Endothelial cell of umbilical vein (primary cell): ENCODE measurements around the gene FAM200A. TPM values are rescaled to one million over a fixed set of nuclear protein-coding genes. Genes with fewer than 3 reads are reported as not detected.

Experiments
- polyA plus RNA-seq, 4 experiments: library from polyadenylated mRNA; depleted of rRNA in 3 of 4; stranded (reverse) in 3 of 4; unstranded in 1 of 4; fragments of >200 nt; gene quantifications; 2 replicates each; pipeline versions ENCODE4 v1.2.1 to v1.2.3, GENCODE V29; 2011 to 2012; ENCODE audit warnings: missing spikeins in 1 of 4
- total RNA-seq: library from RNA; stranded (reverse); gene quantifications from 2 replicates; pipeline ENCODE4 v1.2.3, GENCODE V29; 2021

Gene FAM200A
- total and polyA plus RNA-seq, 2 donors (not counting 3 experiments of a cell fraction or from before 2014, with no cell fraction given): 2.1 to 3.6 TPM

Other genes starting within 250 kb of the FAM200A start
- gene ARPC1A, start 226.2 kb downstream of the FAM200A start, total RNA-seq: 243 TPM in 2 replicates
- gene ARPC1A, start 226.2 kb downstream of the FAM200A start, polyA plus RNA-seq: 171 and 200 TPM in 2 replicates
- gene ARPC1B, start 177.4 kb downstream of the FAM200A start, total RNA-seq: 232 and 294 TPM in 2 replicates
- 732 and 831 TPM in 2 replicates for gene ARPC1B, start 177.4 kb downstream of the FAM200A start, polyA plus RNA-seq
- gene PDAP1, start 143.5 kb downstream of the FAM200A start, total RNA-seq: 148 and 150 TPM in 2 replicates
- 19.3 and 32.6 TPM in 2 replicates for gene PDAP1, start 143.5 kb downstream of the FAM200A start, polyA plus RNA-seq
- 113 and 122 TPM in 2 replicates for gene BUD31, start 143.1 kb downstream of the FAM200A start, total RNA-seq
- gene BUD31, start 143.1 kb downstream of the FAM200A start, polyA plus RNA-seq: 67.1 and 67.8 TPM in 2 replicates
- 6.9 and 9.6 TPM in 2 replicates for gene PTCD1, start 113.3 kb downstream of the FAM200A start, total RNA-seq
- 3.8 and 4.2 TPM in 2 replicates for gene PTCD1, start 113.3 kb downstream of the FAM200A start, polyA plus RNA-seq
- gene CPSF4, start 113.2 kb downstream of the FAM200A start, total RNA-seq: 48.3 and 51.5 TPM in 2 replicates
- 53.0 and 56.1 TPM in 2 replicates for gene CPSF4, start 113.2 kb downstream of the FAM200A start, polyA plus RNA-seq
- 348 and 369 TPM in 2 replicates for gene ATP5MF, start 85.9 kb downstream of the FAM200A start, total RNA-seq
- gene ATP5MF, start 85.9 kb downstream of the FAM200A start, polyA plus RNA-seq: 2,129 and 2,140 TPM in 2 replicates
- gene ZNF789, start 79.2 kb downstream of the FAM200A start, total RNA-seq: 16.6 and 21.6 TPM in 2 replicates
- 10.9 and 11.6 TPM in 2 replicates for gene ZNF789, start 79.2 kb downstream of the FAM200A start, polyA plus RNA-seq
- gene ZNF394, start 51.8 kb downstream of the FAM200A start, total RNA-seq: 19.8 and 22.8 TPM in 2 replicates
- 8.3 and 8.6 TPM in 2 replicates for gene ZNF394, start 51.8 kb downstream of the FAM200A start, polyA plus RNA-seq
- gene ZKSCAN5, start 47.5 kb downstream of the FAM200A start, total RNA-seq: 9.6 and 9.7 TPM in 2 replicates
- 3.6 and 4.3 TPM in 2 replicates for gene ZKSCAN5, start 47.5 kb downstream of the FAM200A start, polyA plus RNA-seq
- 15.7 and 16.9 TPM in 2 replicates for gene ZNF655, start 6.5 kb upstream of the FAM200A start, total RNA-seq
- gene ZNF655, start 6.5 kb upstream of the FAM200A start, polyA plus RNA-seq: 17.4 and 20.4 TPM in 2 replicates
- not detected in 2 replicates for gene TMEM225B, start 46.2 kb upstream of the FAM200A start, total RNA-seq
- gene TMEM225B, start 46.2 kb upstream of the FAM200A start, polyA plus RNA-seq: 0.08 and 0.29 TPM in 2 replicates
- gene ZSCAN25, start 64.8 kb upstream of the FAM200A start, total RNA-seq: 11.4 and 13.8 TPM in 2 replicates
- 8.4 and 8.9 TPM in 2 replicates for gene ZSCAN25, start 64.8 kb upstream of the FAM200A start, polyA plus RNA-seq
- gene CYP3A5, start 127.9 kb upstream of the FAM200A start, total RNA-seq: not detected in 2 replicates
- gene CYP3A5, start 127.9 kb upstream of the FAM200A start, polyA plus RNA-seq: not detected in 2 replicates
- gene CYP3A7, start 183.1 kb upstream of the FAM200A start, total RNA-seq: not detected in 2 replicates
- not detected in 2 replicates for gene CYP3A7, start 183.1 kb upstream of the FAM200A start, polyA plus RNA-seq
- gene CYP3A4, start 232.1 kb upstream of the FAM200A start, total RNA-seq: not detected in 2 replicates
- gene CYP3A4, start 232.1 kb upstream of the FAM200A start, polyA plus RNA-seq: not detected in 2 replicates